NB4 (cell line): Measurements from ENCODE around the gene FAM227B.

Experiments
- DNase-seq: peaks from one replicate; pipeline ENCODE4 v3.0.0; 2010; ENCODE audit warnings: low read depth
- H3K4me3 ChIP-seq: one replicate; pipeline ENCODE4 v1.5.1; 2011; ENCODE audit warnings: mild to moderate bottlenecking, low read depth, low read length, moderate library complexity
- MYC ChIP-seq: IDR thresholded peaks from 2 replicates; pipeline ENCODE4 v1.6.1; 2011; ENCODE audit warnings: low read depth, low read length
- POLR2A ChIP-seq: IDR thresholded peaks from 2 replicates; pipeline ENCODE4 v1.6.1; 2011; ENCODE audit warnings: mild to moderate bottlenecking; ENCODE audit not compliant: insufficient read length; ENCODE audit errors: extremely low read depth
- TF ChIP-seq, protein P1 (sequence below): IDR thresholded peaks from 2 replicates; pipeline ENCODE4 v1.6.1; 2011; ENCODE audit warnings: low read depth, low read length
- TF ChIP-seq, protein P2 (sequence below): IDR thresholded peaks from one replicate; pipeline ENCODE4 v1.5.1; 2012; ENCODE audit warnings: low read depth, low read length

The FAM227B gene

DNA sequence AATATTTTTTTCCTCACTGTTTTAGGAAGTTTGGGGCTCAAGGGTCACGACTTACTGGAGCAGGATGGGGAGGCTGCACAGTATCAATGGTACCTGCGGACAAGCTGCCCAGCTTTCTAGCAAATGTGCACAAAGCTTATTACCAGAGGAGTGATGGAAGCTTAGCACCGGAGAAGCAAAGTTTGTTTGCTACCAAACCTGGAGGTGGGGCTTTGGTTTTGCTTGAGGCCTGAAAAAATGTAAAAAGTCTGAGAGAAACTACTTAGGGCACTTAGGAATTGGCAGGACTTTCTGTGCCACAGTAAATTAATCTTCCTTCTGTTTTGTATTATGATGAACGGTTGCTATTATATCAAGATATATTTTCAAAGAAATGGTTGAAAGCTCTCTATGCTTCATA lies 292.7 kb downstream of the FAM227B start:
- no peak overlapping the region for H3K4me3 ChIP-seq
- TF ChIP-seq MYC (no peak), POLR2A (no peak)
- TF ChIP-seq, protein P1, sequence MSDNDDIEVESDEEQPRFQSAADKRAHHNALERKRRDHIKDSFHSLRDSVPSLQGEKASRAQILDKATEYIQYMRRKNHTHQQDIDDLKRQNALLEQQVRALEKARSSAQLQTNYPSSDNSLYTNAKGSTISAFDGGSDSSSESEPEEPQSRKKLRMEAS, result no peak
- TF ChIP-seq, protein P2, sequence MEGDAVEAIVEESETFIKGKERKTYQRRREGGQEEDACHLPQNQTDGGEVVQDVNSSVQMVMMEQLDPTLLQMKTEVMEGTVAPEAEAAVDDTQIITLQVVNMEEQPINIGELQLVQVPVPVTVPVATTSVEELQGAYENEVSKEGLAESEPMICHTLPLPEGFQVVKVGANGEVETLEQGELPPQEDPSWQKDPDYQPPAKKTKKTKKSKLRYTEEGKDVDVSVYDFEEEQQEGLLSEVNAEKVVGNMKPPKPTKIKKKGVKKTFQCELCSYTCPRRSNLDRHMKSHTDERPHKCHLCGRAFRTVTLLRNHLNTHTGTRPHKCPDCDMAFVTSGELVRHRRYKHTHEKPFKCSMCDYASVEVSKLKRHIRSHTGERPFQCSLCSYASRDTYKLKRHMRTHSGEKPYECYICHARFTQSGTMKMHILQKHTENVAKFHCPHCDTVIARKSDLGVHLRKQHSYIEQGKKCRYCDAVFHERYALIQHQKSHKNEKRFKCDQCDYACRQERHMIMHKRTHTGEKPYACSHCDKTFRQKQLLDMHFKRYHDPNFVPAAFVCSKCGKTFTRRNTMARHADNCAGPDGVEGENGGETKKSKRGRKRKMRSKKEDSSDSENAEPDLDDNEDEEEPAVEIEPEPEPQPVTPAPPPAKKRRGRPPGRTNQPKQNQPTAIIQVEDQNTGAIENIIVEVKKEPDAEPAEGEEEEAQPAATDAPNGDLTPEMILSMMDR, result no peak
- DNase-seq, result no peak

DNA sequence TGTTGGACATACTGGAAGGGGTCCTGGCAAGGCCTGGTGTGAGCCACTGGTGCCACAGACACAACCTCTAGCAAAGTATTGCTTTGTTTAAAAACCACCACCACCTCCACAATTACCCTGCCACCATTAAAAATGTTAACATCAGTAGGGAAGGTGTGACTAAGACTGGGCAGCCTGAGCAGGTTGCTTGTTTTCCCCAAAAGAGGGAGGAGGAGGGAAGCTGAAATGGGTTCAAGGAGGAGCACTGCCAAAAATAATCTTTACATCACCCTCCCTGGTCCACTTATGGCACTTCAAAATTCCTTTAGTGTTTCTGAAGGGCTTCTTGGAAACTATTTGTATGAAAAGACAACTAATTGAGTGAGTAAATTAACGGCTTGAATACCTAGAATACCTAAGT lies 297.4 kb downstream of the FAM227B start:
- TF ChIP-seq MYC (no peak), POLR2A (no peak)
- TF ChIP-seq, protein P1, result no peak
- TF ChIP-seq, protein P2, result no peak
- H3K4me3 ChIP-seq, result no peak overlapping the region
- DNase-seq, result no peak

GRCh38 chr15:49320351-49320750 lies 300.3 kb downstream of the FAM227B start:
- DNase-seq, result peak; percentile 15
- no peak overlapping the region for H3K4me3 ChIP-seq
- TF ChIP-seq, protein P2, result no peak
- no peak for TF ChIP-seq POLR2A

DNA sequence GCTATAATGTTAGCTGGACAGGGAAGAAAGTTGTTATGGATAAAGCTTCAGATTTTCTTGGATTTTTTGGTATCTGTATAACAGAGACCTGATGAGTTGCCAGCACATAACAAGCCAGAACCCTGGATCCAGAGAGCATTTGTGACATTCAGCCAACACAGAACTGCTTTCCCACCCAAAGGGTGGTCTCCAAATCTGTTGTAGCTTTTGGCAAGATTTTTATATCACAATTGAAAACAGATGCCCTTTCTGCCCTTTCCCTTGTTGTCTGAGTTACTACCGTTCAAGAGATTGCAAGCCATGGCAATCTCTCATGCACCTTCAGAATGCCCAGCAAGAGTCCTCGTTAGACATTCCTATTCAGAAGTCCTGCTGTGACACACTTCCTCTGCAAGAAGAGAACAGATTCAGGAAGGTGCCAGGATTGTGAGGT lies 305.2 kb downstream of the FAM227B start:
- TF ChIP-seq, protein P1, result no peak
- TF ChIP-seq, protein P2, result no peak
- TF ChIP-seq POLR2A (no peak), MYC (no peak)
- H3K4me3 ChIP-seq, result no peak overlapping the region
- DNase-seq, result no peak

GRCh38 chr15:49314716-49315115 lies 305.9 kb downstream of the FAM227B start:
- TF ChIP-seq, protein P2, result no peak
- DNase-seq, result no peak
- H3K4me3 ChIP-seq, result no peak overlapping the region

GRCh38 chr15:49313650-49314049 lies 307.0 kb downstream of the FAM227B start:
- TF ChIP-seq MYC, result no peak
- TF ChIP-seq POLR2A, result no peak
- TF ChIP-seq, protein P2, result no peak
- TF ChIP-seq, protein P1, result no peak
- no peak overlapping the region for H3K4me3 ChIP-seq
- DNase-seq, result no peak
